Epithelial cell of proximal tubule (primary cell): ENCODE data around the gene IP6K1. TPM values are rescaled to one million over a fixed set of nuclear protein-coding genes. Genes with fewer than 3 reads are reported as not detected.

Experiments
- DNase-seq: peaks from one replicate; pipeline ENCODE4 v3.0.0-alpha.2; 2011; ENCODE audit warnings: low read depth
- H3K4me3 ChIP-seq: 2 replicates; pipeline ENCODE4 v1.5.1; 2011; ENCODE audit warnings: low read depth, mild to moderate bottlenecking, low read length
- CTCF ChIP-seq: conservative IDR thresholded peaks from 2 replicates; pipeline ENCODE4 v1.5.1; 2012; ENCODE audit warnings: low read depth, mild to moderate bottlenecking, low read length
- total RNA-seq: library from RNA; depleted of rRNA; stranded (reverse); fragments of >200 nt; gene quantifications from 2 replicates; pipeline ENCODE4 v1.2.3, GENCODE V29; 2015

The IP6K1 gene
- total RNA-seq, 1 donor from 2014 or later, result 27.5 TPM

- no peak overlapping the region for H3K4me3 ChIP-seq
- DNase-seq, result no peak
These were observed 7.2 kb upstream of the IP6K1 start for GRCh38 chr3:49793486-49794085.

GRCh38 chr3:49792371-49793150, 6.2 kb upstream of the IP6K1 start:
- H3K4me3 ChIP-seq, result no peak overlapping the region
- DNase-seq, result no peak
- no peak for TF ChIP-seq CTCF

More at GRCh38 chr3:49793486-49794085, 7.2 kb upstream of the IP6K1 start:
- TF ChIP-seq CTCF, result no peak

- no peak overlapping the region for H3K4me3 ChIP-seq
- no peak for TF ChIP-seq CTCF
- DNase-seq, result no peak
These were observed 5.2 kb upstream of the IP6K1 start for GRCh38 chr3:49791571-49791970.

- no peak for DNase-seq
- TF ChIP-seq CTCF, result no peak
- no peak overlapping the region for H3K4me3 ChIP-seq
These were observed 4.5 kb upstream of the IP6K1 start for GRCh38 chr3:49790626-49791411.

- no peak overlapping the region for H3K4me3 ChIP-seq
- no peak for TF ChIP-seq CTCF
- DNase-seq, result no peak
These were observed 1.7 kb upstream of the IP6K1 start for GRCh38 chr3:49788056-49788455.

GRCh38 chr3:49787536-49787935, 1.2 kb upstream of the IP6K1 start:
- no peak for DNase-seq
- H3K4me3 ChIP-seq, result no peak overlapping the region
- TF ChIP-seq CTCF, result no peak

GRCh38 chr3:49787182-49787464, 781 bp upstream of the IP6K1 start:
- no peak for TF ChIP-seq CTCF
- DNase-seq, result no peak
- H3K4me3 ChIP-seq, result peak overlapping the region; percentile 96
